Skeletal muscle tissue (tissue), 4 donors: ENCODE data around the gene PLLP. TPM values are rescaled to one million over a fixed set of nuclear protein-coding genes. Genes with fewer than 3 reads are reported as not detected.

ENCODE experiments used
- H3K27ac ChIP-seq: one replicate; pipeline ENCODE4 v1.7.0; 2013; ENCODE audit warnings: mild to moderate bottlenecking, low read depth, low read length, inconsistent platforms
- H3K27me3 ChIP-seq, 3 donors: one replicate each; pipeline ENCODE4 v1.7.0; 2013; ENCODE audit warnings: low read length in 3 of 3; ENCODE audit not compliant: control insufficient read depth in 3 of 3, insufficient read depth in 3 of 3
- H3K36me3 ChIP-seq, 3 donors: one replicate each; pipeline ENCODE4 v1.7.0; 2013; ENCODE audit warnings: low read length in 3 of 3; ENCODE audit not compliant: control insufficient read depth in 3 of 3, insufficient read depth in 3 of 3
- H3K4me1 ChIP-seq, 3 donors: one replicate each; pipeline ENCODE4 v1.7.0; 2013; ENCODE audit warnings: low read length in 3 of 3, mild to moderate bottlenecking in 3 of 3; ENCODE audit not compliant: control insufficient read depth in 3 of 3, insufficient read depth in 3 of 3
- H3K4me3 ChIP-seq, 3 donors: one replicate each; pipeline ENCODE4 v1.7.0; 2013; ENCODE audit warnings: low read length in 3 of 3
- H3K9ac ChIP-seq, 3 donors: one replicate each; pipeline ENCODE4 v1.7.0; 2013; ENCODE audit warnings: low read length in 3 of 3, mild to moderate bottlenecking in 3 of 3, moderate library complexity in 2 of 3, low read depth in 1 of 3
- H3K9me3 ChIP-seq, 3 donors: one replicate each; pipeline ENCODE4 v1.7.0; 2013; ENCODE audit warnings: low read length in 3 of 3; ENCODE audit not compliant: control insufficient read depth in 3 of 3
- total RNA-seq: library from RNA; depleted of rRNA; stranded (reverse); fragments of >200 nt; gene quantifications from one replicate; pipeline ENCODE4 v1.2.3, GENCODE V29; 2014
- donor health status: Osteomylitis.

PLLP gene
- total RNA-seq, 1 donor from 2014 or later = under 0.01 TPM

GRCh38 chr16:57233944-57234706, 50.3 kb downstream of the PLLP start:
- Histone ChIP-seq H3K36me3 (peaks cover 20 to 50% (median 37%) of the 10 kb centered on the region in 3 donors), H3K4me3 (no peak overlapping the region)

DNA sequence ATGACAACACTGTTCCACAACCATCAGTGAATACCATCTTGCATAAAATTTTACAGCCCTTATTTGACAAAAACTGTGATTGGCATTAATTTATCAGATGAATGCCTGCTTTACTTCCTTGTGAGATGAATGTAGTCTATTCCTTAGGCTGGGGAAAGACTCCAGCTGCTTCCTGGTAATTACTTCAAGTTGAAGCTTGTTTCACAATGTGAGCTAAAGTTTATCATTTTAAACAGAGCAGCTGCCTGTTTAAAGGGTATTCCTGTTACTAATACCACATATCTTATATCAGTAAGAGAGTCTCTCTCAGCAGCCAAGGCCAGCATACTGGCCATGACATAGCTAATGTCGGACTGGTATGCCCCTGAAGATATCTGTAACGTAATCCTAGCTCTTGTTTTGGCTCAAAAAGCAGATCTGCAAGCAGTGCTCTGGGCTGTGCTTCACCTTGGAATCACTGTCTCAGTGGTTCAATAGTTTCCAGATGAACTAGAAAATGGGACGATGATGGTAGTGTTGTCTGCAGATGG, 52.6 kb downstream of the PLLP start:
- Histone ChIP-seq H3K9me3 (no peaks in the 10 kb centered on the region), H3K4me1 (peaks cover 0 to 7% (median 0%) of the 10 kb centered on the region in 3 donors), H3K4me3 (no peak overlapping the region), H3K36me3 (peaks cover 22 to 58% (median 44%) of the 10 kb centered on the region in 3 donors), H3K27ac (no peak overlapping the region), H3K27me3 (no peaks in the 10 kb centered on the region), H3K9ac (no peak overlapping the region)

More at GRCh38 chr16:57233944-57234706, 50.3 kb downstream of the PLLP start:
- no peak overlapping the region for H3K27ac ChIP-seq
- H3K27me3 ChIP-seq = no peaks in the 10 kb centered on the region
- peak overlapping the region in 1 of 3 donors; percentile 52 for H3K9ac ChIP-seq
- peaks cover 0 to 7% (median 0%) of the 10 kb centered on the region in 3 donors for H3K4me1 ChIP-seq
- H3K9me3 ChIP-seq = no peaks in the 10 kb centered on the region

GRCh38 chr16:57229079-57229478, 55.4 kb downstream of the PLLP start:
- no peaks in the 10 kb centered on the region for H3K9me3 ChIP-seq
- no peak overlapping the region for H3K9ac ChIP-seq
- H3K4me3 ChIP-seq = no peak overlapping the region
- peaks cover 0 to 7% (median 0%) of the 10 kb centered on the region in 3 donors for H3K4me1 ChIP-seq
- H3K27ac ChIP-seq = no peak overlapping the region
- H3K36me3 ChIP-seq = peaks cover 21 to 57% (median 50%) of the 10 kb centered on the region in 3 donors
- no peaks in the 10 kb centered on the region for H3K27me3 ChIP-seq

DNA sequence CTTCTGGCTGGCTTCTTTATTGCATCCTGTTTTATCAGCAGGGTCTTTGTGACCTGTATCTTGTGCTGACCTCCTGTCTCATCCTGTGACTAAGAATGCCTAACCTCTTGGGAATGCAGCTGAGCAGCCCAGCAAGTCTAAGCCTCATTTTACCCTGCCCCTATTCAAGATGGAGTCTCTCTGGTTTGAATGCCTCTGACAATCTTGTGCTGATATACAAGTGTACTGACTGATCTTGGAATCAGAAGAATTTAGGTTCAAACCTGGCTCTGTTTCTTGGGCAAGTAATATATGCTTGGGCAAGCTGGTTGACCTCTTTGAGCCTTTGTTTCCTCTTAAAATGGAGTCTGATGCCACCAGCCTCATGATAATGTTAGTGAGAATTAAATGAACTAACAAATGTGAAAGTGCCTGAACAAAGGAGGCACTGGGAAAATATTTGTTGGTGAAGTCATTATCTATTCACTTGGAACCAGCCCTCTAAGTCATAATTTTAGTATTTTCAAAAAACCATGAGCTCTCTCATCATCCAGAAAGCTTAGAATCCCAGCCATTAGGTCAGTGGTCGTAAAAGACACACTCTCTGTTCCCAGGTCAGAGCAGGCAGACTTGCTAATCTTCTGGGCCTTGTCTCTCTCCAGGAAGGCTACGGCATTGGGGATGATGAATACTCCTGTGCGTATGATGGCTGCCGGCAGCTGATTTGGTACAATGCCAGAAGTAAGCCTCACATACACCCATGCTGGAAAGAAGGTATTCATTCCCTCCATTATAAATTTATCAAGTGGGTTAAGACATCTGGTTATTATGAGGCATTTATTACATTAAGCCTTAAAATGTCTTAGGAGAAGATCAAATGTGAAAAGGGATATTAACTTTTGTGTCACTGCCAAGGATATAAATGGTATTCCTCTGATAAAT, 57.5 kb downstream of the PLLP start:
- H3K27me3 ChIP-seq = no peaks in the 10 kb centered on the region
- H3K36me3 ChIP-seq = peaks cover 26 to 53% (median 49%) of the 10 kb centered on the region in 3 donors
- no peaks in the 10 kb centered on the region for H3K9me3 ChIP-seq
- H3K9ac ChIP-seq = no peak overlapping the region
- no peak overlapping the region for H3K4me3 ChIP-seq
- H3K27ac ChIP-seq = no peak overlapping the region
- peaks cover 0 to 1% (median 0%) of the 10 kb centered on the region in 3 donors for H3K4me1 ChIP-seq

- H3K9ac ChIP-seq = no peak overlapping the region
- no peaks in the 10 kb centered on the region for H3K27me3 ChIP-seq
- H3K9me3 ChIP-seq = no peaks in the 10 kb centered on the region
- no peak overlapping the region for H3K4me3 ChIP-seq
- H3K27ac ChIP-seq = no peak overlapping the region
- H3K4me1 ChIP-seq = no peaks in the 10 kb centered on the region
- H3K36me3 ChIP-seq = peaks cover 29 to 57% (median 47%) of the 10 kb centered on the region in 3 donors
These were observed 58.5 kb downstream of the PLLP start for GRCh38 chr16:57225978-57226377.

DNA sequence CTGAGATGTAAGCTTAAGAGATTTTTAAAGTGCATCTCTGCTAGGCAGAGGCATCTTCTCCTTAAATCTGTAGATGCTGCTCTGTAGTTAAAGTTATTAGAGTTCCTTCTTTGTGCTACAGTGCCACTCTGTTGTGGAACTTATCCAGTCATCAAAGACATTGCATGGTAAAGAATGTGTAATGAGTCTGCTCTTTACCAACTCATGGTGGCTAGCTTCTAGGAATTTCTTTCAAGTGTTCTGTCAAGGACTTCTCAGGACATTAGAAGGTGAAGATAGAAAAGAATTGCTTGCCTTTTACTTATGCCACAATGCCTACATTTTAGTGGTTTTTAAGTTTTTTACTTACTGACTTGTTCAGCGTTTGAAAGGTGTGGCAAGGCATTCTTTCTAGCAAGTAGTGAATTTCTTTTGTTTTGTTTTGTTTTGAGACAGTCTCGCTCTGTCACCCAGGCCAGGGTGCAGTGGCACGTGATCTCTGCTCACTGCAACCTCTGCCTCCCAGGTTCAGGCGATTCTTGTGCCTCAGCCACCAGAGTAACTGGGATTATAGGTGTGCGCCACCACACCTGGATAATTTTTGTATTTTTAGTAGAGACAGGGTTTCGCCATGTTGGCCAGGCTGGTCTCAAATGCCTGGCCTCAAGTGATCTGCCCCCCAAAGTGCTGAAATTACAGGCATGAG, 59.7 kb downstream of the PLLP start:
- Histone ChIP-seq H3K9me3 (no peaks in the 10 kb centered on the region), H3K9ac (no peak overlapping the region), H3K36me3 (peaks cover 23 to 58% (median 48%) of the 10 kb centered on the region in 3 donors), H3K4me1 (no peaks in the 10 kb centered on the region), H3K4me3 (no peak overlapping the region), H3K27ac (no peak overlapping the region), H3K27me3 (no peaks in the 10 kb centered on the region)

DNA sequence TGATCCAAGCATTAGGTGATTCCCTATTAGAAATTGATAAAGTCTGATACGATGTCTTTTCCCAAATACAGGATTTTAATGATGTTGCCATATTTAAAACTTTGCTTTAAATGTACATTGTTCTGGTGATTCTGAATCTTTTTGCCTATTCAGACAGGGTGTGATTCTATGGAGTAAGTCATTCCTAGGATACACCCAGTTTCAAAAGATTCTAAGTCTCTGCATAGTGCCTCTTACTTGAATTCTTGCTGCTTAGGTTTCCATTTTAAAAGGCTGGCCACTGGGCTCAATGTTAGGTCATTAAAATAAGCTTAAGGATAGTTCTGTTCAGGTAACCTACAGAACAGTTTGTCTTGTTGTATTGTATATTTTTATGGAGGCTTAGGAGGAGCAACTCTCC, 61.4 kb downstream of the PLLP start:
- no peak overlapping the region for H3K9ac ChIP-seq
- H3K4me1 ChIP-seq = no peaks in the 10 kb centered on the region
- no peaks in the 10 kb centered on the region for H3K9me3 ChIP-seq
- peaks cover 26 to 65% (median 50%) of the 10 kb centered on the region in 3 donors for H3K36me3 ChIP-seq
- no peak overlapping the region for H3K4me3 ChIP-seq
- no peak overlapping the region for H3K27ac ChIP-seq
- no peaks in the 10 kb centered on the region for H3K27me3 ChIP-seq

- Histone ChIP-seq H3K9ac (no peak overlapping the region), H3K36me3 (peaks cover 45 to 77% (median 67%) of the 10 kb centered on the region in 3 donors), H3K27ac (no peak overlapping the region), H3K9me3 (peaks cover 0 to 7% (median 4%) of the 10 kb centered on the region in 3 donors), H3K27me3 (no peaks in the 10 kb centered on the region), H3K4me3 (no peak overlapping the region), H3K4me1 (no peaks in the 10 kb centered on the region)
These were observed 67.5 kb downstream of the PLLP start for GRCh38 chr16:57216968-57217367.

DNA sequence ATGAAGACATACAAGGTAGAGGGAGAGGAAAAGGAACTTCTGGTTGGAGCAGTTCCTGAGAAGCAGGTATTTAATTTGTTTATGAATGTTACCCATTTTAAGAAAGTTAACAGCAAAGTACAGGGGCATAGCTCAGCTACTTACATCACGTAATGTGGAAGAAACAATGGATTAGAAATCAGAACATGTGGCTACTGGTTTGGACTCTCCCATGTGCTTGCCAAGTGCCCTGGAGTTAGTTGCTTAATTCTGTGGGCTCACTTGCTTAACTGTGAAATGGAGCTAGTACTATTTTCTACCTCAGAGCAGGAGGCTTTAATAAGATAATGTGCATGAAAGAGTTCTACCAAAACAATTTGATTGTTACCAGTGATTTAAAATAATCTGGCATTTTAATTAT, 71.0 kb downstream of the PLLP start:
- Histone ChIP-seq H3K27me3 (no peaks in the 10 kb centered on the region), H3K4me1 (no peaks in the 10 kb centered on the region), H3K36me3 (peaks cover 35 to 63% (median 52%) of the 10 kb centered on the region in 3 donors), H3K4me3 (no peak overlapping the region), H3K9me3 (peaks cover 0 to 7% (median 4%) of the 10 kb centered on the region in 3 donors), H3K9ac (no peak overlapping the region), H3K27ac (no peak overlapping the region)
